Stimulated activated CD4-positive, alpha-beta T cell treated with anti-CD3 and anti-CD28 coated beads, Interleukin-12 subunit alpha, Interleukin-12 subunit beta, amount 100 ng/mL, for 4 hours (primary cell): Measurements from ENCODE around the gene DKC1.
"Not testable (repeated sequence)": the region's sequence is repeated elsewhere in the genome, so short reads cannot be mapped to it uniquely, and the experiment has no call there.

Experiments
- DNase-seq: peaks from one replicate; pipeline ENCODE4 v3.0.0-alpha.2; 2020

DKC1 gene

GRCh38 chrX:154821523-154821922, 58.9 kb downstream of the DKC1 start:
- DNase-seq, result no peak

DNA sequence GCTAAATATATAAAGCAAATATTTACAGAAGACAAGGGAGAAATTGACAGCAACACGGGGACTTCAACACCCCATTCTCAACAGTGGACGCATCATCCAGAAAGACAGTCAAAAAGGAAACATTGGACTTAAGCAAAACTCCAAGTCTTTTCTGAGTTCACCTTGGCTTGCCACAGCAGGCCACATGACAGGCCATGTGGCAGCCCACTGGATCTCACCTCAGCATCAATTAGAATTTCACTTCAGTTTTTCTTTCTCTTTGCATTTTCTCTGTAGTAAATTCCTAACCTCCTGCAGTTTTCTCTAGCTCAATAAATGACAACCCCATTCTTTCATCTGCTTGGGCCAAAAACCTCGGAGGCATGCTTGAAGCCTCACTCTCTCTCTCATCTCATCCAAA, 59.4 kb downstream of the DKC1 start:
- no peak for DNase-seq

DNA sequence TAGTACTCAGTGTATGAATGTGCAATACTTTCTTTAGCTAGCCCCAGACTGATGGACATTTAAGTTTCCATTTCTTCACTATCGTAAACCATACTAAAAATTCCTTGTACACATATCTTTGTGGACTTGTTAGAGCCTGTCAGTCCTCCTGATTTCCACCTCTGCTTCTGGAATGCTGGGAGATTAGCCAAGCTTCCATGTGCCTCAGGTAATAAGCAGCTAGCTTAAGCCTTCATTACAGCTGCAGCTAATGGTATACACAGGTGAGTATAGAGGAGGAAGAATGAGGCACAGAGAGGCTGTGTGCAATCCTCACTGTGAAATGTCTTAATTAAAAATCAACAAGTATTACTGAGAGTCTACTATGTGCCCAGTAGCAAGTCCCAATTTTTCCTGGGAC, 62.0 kb downstream of the DKC1 start:
- DNase-seq, result no peak

- not testable (repeated sequence) for DNase-seq
Measured at GRCh38 chrX:154825586-154825985, 62.9 kb downstream of the DKC1 start.
